Fibroblast of the conjunctiva (primary cell): ENCODE measurements around the gene AKAP13.
"Not testable (repeated sequence)": the region's sequence is repeated elsewhere in the genome, so short reads cannot be mapped to it uniquely, and the experiment has no call there.

Experiments used
- DNase-seq: peaks from one replicate; pipeline ENCODE4 v3.0.0-alpha.2; 2010; ENCODE audit warnings: low read depth

Gene AKAP13

GRCh38 chr15:85625166-85625830 lies 244.9 kb downstream of the AKAP13 start:
- DNase-seq: no peak

GRCh38 chr15:85625856-85626255 lies 245.5 kb downstream of the AKAP13 start:
- no peak for DNase-seq

- DNase-seq: no peak
These were observed 247.0 kb downstream of the AKAP13 start for GRCh38 chr15:85627213-85627935.

- DNase-seq: no peak
These were observed 249.9 kb downstream of the AKAP13 start for GRCh38 chr15:85630311-85630710.

- no peak for DNase-seq
These were observed 250.6 kb downstream of the AKAP13 start for GRCh38 chr15:85631018-85631417.

GRCh38 chr15:85632014-85632413 lies 251.6 kb downstream of the AKAP13 start:
- no peak for DNase-seq

GRCh38 chr15:85633859-85634258 lies 253.5 kb downstream of the AKAP13 start:
- no peak for DNase-seq

- DNase-seq: no peak
These were observed 255.9 kb downstream of the AKAP13 start for GRCh38 chr15:85636351-85636750.

GRCh38 chr15:85639752-85640381 lies 259.5 kb downstream of the AKAP13 start:
- peak; percentile 57 for DNase-seq

- DNase-seq: no peak
These were observed 261.8 kb downstream of the AKAP13 start for GRCh38 chr15:85642065-85642692.

GRCh38 chr15:85642693-85643066 lies 262.3 kb downstream of the AKAP13 start:
- DNase-seq: no peak

GRCh38 chr15:85646538-85647091 lies 266.2 kb downstream of the AKAP13 start:
- no peak for DNase-seq

- DNase-seq: peak; percentile 40
These were observed 269.0 kb downstream of the AKAP13 start for GRCh38 chr15:85649372-85649771.

- no peak for DNase-seq
These were observed 271.1 kb downstream of the AKAP13 start for GRCh38 chr15:85651548-85651947.

GRCh38 chr15:85652457-85652856 lies 272.1 kb downstream of the AKAP13 start:
- no peak for DNase-seq

- DNase-seq: no peak
These were observed 276.7 kb downstream of the AKAP13 start for GRCh38 chr15:85657132-85657531.

GRCh38 chr15:85658816-85659215 lies 278.4 kb downstream of the AKAP13 start:
- DNase-seq: no peak

GRCh38 chr15:85661859-85662258 lies 281.5 kb downstream of the AKAP13 start:
- no peak for DNase-seq

GRCh38 chr15:85665677-85666076 lies 285.3 kb downstream of the AKAP13 start:
- DNase-seq: not testable (repeated sequence)

GRCh38 chr15:85667491-85668424 lies 287.4 kb downstream of the AKAP13 start:
- DNase-seq: peak; percentile 98

GRCh38 chr15:85671156-85671555 lies 290.8 kb downstream of the AKAP13 start:
- no peak for DNase-seq
